Measurements from ENCODE around the gene ZNF354C. TPM values are rescaled to one million over a fixed set of nuclear protein-coding genes. Genes with fewer than 3 reads are reported as not detected.

Gene ZNF354C
- total and polyA plus RNA-seq, 2 of the 8 experiments (the other 6 are each of a cell fraction or from before 2014, with no cell fraction given) = 0.85 to 2.3 TPM

DNA sequence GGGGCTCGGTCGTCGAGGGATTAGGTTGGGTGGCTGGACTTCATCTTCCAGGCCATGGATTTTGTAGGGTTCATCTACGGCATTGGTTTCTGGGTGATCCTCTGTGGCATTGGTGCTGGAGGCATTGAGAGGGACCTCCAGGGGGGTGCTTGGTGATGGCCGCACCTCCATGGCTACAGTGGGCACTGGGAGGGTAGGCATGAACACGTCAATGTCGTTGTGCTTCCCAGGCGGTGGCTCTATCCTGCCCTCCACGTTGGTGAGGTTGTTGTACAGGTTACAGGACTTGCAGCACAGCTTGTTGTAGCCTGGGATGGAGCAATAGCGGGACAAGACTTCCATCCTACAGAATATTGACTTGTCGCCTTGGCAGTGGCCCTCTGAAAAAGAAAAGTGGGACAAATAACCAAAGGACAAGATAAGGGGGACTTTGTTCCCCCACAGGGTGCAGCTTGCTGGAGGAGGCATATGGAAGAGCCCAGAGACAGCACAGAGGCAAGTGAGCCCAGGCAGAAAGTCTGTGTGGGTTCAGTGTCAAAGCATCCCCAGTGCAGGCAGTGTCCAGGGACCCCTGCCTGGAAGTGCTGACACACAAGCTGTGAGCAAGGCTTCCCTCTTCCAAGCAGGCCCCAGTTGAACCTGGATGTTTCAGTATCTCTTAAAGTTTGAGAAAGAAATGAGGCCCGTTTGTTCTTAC, 53.9 kb downstream of the ZNF354C start:
- POLR2A ChIA-PET (ENCODE audit: partially characterized antibody) = no interaction called here
- no peak overlapping the region for H3K9ac ChIP-seq (replicated peaks in 1 of 4; ENCODE audit: extremely low read depth in 1 of 4, low read depth in 3 of 4, low read length in 3 of 4)
- no peak overlapping the region for H2BK5ac ChIP-seq (ENCODE audit: low read depth, low read length)
- H3K36me3 ChIP-seq (ENCODE audit: control insufficient read depth in 2 of 4, insufficient read depth in 4 of 4, low read length in 3 of 4) = no peaks in the 10 kb centered on the region
- H2BK20ac ChIP-seq (ENCODE audit: low read length) = no peak overlapping the region
- no peaks in the 10 kb centered on the region for H3K79me1 ChIP-seq (ENCODE audit: low read depth, low read length)
- no peak overlapping the region for H2AFZ ChIP-seq (ENCODE audit: low read length)
- H4K5ac ChIP-seq (ENCODE audit: insufficient read length, low read depth, low read length) = no peak overlapping the region
- 89% methylated on average over 12 of the region's 12 CpGs; no CpG with 5 or more reads in 1 of the 2 experiments for WGBS, 2 experiments (ENCODE audit: extremely low coverage in 1 of 2, insufficient coverage in 1 of 2, insufficient read length in 1 of 2, insufficient replicate concordance in 2 of 2, low coverage in 1 of 2, low lambda C conversion rate in 2 of 2, missing lambda C conversion rate in 1 of 2)
- no peaks in the 10 kb centered on the region for H3K27me3 ChIP-seq (replicated peaks in 1 of 4; ENCODE audit: control insufficient read depth in 3 of 4, extremely low read depth in 1 of 4, insufficient read depth in 3 of 4, low read length in 3 of 4)
- CTCF ChIA-PET (ENCODE audit: partially characterized antibody) = no interaction called here
- no peaks in the 10 kb centered on the region for H4K20me1 ChIP-seq (replicated peaks in 1 of 2; ENCODE audit: control insufficient read depth in 1 of 2, insufficient read depth in 2 of 2, low read length in 2 of 2)
- no peak overlapping the region for H3K27ac ChIP-seq (ENCODE audit: low read depth, low read length)
- H3K4me1 ChIP-seq (replicated peaks in 1 of 4; ENCODE audit: control insufficient read depth in 3 of 4, insufficient read depth in 4 of 4, low read length in 3 of 4) = no peaks in the 10 kb centered on the region
- no peaks in the 10 kb centered on the region; the same call in 1 of the 2 replicates for H3K23me2 ChIP-seq (ENCODE audit: low read depth, low read length)
- H3K23ac ChIP-seq (ENCODE audit: insufficient read length) = no peak overlapping the region
- H3K4me2 ChIP-seq (ENCODE audit: insufficient read depth in 1 of 2, low read depth in 2 of 2, low read length in 2 of 2) = no peak overlapping the region
- H2BK12ac ChIP-seq (ENCODE audit: low read depth, low read length) = no peak overlapping the region
- H3K79me2 ChIP-seq (ENCODE audit: control insufficient read depth in 1 of 2, insufficient read depth in 2 of 2, low read length in 2 of 2) = no peaks in the 10 kb centered on the region
- no peak overlapping the region for H3K56ac ChIP-seq (replicated peaks; ENCODE audit: insufficient read length, low read depth, low read length)
- no peak overlapping the region for H3K18ac ChIP-seq (ENCODE audit: extremely low read depth, low read length)
- H3K4me3 ChIP-seq (ENCODE audit: extremely low read depth in 1 of 4, insufficient read depth in 2 of 4, low read depth in 3 of 4, low read length in 4 of 4) = no peak overlapping the region
- H3K14ac ChIP-seq (ENCODE audit: insufficient read length) = no peak overlapping the region
- H4K8ac ChIP-seq (ENCODE audit: extremely low read depth, insufficient read depth, low read length) = no peak overlapping the region
- no peak overlapping the region for H3K4ac ChIP-seq (replicated peaks; ENCODE audit: insufficient read length, low read depth, low read length)
- no peak for DNase-seq (ENCODE audit: low read depth in 1 of 2, low spot score in 2 of 2)
- no peak overlapping the region for H2BK120ac ChIP-seq (replicated peaks; ENCODE audit: low read depth, low read length)
- H2BK15ac ChIP-seq (ENCODE audit: low read length) = no peak overlapping the region
- no peak overlapping the region for H2AK5ac ChIP-seq (ENCODE audit: low read depth, low read length)
- TF ChIP-seq HDAC2 (IDR thresholded peaks at IDR 0.05; ENCODE audit: borderline replicate concordance in 1 of 2, low read depth in 2 of 2, low read length in 2 of 2) = no peak
- TF ChIP-seq SP4 (IDR thresholded peaks at IDR 0.05; ENCODE audit: low read length) = no peak
- no peak for TF ChIP-seq POU5F1 (IDR thresholded peaks at IDR 0.05; ENCODE audit: low read depth, low read length)
- no peak for TF ChIP-seq POLR2A (IDR thresholded peaks at IDR 0.05; ENCODE audit: control extremely low read depth in 1 of 2, low read depth in 2 of 2, low read length in 2 of 2)
- TF ChIP-seq RBBP5 (IDR thresholded peaks at IDR 0.05; ENCODE audit: borderline replicate concordance, low read depth, low read length) = no peak
- TF ChIP-seq CTBP2 (IDR thresholded peaks at IDR 0.05; ENCODE audit: borderline replicate concordance, insufficient read depth, insufficient read length, low read length) = no peak
- TF ChIP-seq ZNF274 (IDR thresholded peaks at IDR 0.05; ENCODE audit: borderline replicate concordance, extremely low read depth, low read length) = no peak
- TF ChIP-seq EGR1 (IDR thresholded peaks at IDR 0.05; ENCODE audit: borderline replicate concordance, low read depth, low read length) = no peak
- TF ChIP-seq TCF12 (IDR thresholded peaks at IDR 0.05; ENCODE audit: low read depth, low read length) = no peak
- no peak for TF ChIP-seq E2F6 (IDR thresholded peaks at IDR 0.05)
- FAIRE-seq = no peak
- no peak overlapping the region for H4K91ac ChIP-seq (replicated peaks; ENCODE audit: insufficient read length, low read length)
- H3K9me3 ChIP-seq (ENCODE audit: insufficient read depth in 2 of 2, low read depth in 1 of 2, low read length in 1 of 2) = peaks cover 57 to 78% of the 10 kb centered on the region in 2 experiments
